ENCODE data around the gene FOXM1.

- no peak for TF ChIP-seq POLR2AphosphoS5 (IDR thresholded peaks at IDR 0.05; ENCODE audit: low read depth, low read length)
- TF ChIP-seq POLR2A (IDR thresholded peaks at IDR 0.05; ENCODE audit: low read depth, low read length): no peak
- TF ChIP-seq TAF1 (IDR thresholded peaks at IDR 0.05; ENCODE audit: low read depth, low read length): no peak
Observed at GRCh38 chr12:2836574-2836973, 40.4 kb downstream of the FOXM1 start.
